Right lobe of liver (tissue), 6 donors: Measurements from ENCODE around the gene SYT14. TPM values are rescaled to one million over a fixed set of nuclear protein-coding genes. Genes with fewer than 3 reads are reported as not detected.

Experiments used
- ATAC-seq, 4 donors: fragments of 200-7000 bp; cut with Tn5 transposase; one replicate each; pipeline ENCODE4 v1.9.1; 2020; ENCODE audit warnings: mild to moderate bottlenecking in 4 of 4, moderate library complexity in 4 of 4
- DNase-seq, 3 donors: peaks; one replicate each; pipeline ENCODE4 v3.0.0-alpha.2; 2020
- H3K27ac ChIP-seq, 3 donors: fragments of 200-600 bp; one replicate each; pipeline ENCODE4 v1.8.0; 2022
- H3K27me3 ChIP-seq, 2 donors: fragments of 200-600 bp; one replicate each; pipeline ENCODE4 v1.8.0; 2022
- H3K36me3 ChIP-seq, 4 donors: fragments of 200-600 bp; sonication (generic) in 1 of 4; one replicate each; pipeline versions ENCODE4 v1.5.1 to v1.8.0; 2017 to 2022; ENCODE audit warnings: control low read depth in 1 of 4
- H3K4me1 ChIP-seq, 4 donors: fragments of 200-600 bp; sonication (generic) in 1 of 4; one replicate each; pipeline versions ENCODE4 v1.5.1 to v1.8.0; 2017 to 2022; ENCODE audit warnings: control low read depth in 1 of 4
- H3K4me3 ChIP-seq, 3 donors: fragments of 200-600 bp; one replicate each; pipeline ENCODE4 v1.8.0; 2022
- H3K9me3 ChIP-seq, 4 donors: fragments of 200-600 bp; sonication (generic) in 1 of 4; one replicate each; pipeline versions ENCODE4 v1.5.1 to v1.8.0; 2017 to 2022; ENCODE audit warnings: control low read depth in 1 of 4
- CTCF ChIP-seq, 4 donors: fragments of 200-600 bp in 3 of 4; fragments of 450-650 bp in 1 of 4; IDR thresholded peaks; one replicate each; pipeline versions ENCODE4 v1.5.1 to v1.8.0; 2016 to 2022; ENCODE audit warnings: antibody characterized with exemption in 4 of 4, mild to moderate bottlenecking in 2 of 4
- POLR2A ChIP-seq: fragments of 450-650 bp; IDR thresholded peaks from one replicate; pipeline ENCODE4 v1.6.1; 2017; ENCODE audit warnings: antibody characterized with exemption, mild to moderate bottlenecking
- WGBS: methylation state at CpG from one replicate; pipeline ENCODE4 v1.1.6; 2018; ENCODE audit warnings: low coverage, low lambda C conversion rate; ENCODE audit not compliant: insufficient coverage; ENCODE audit errors: missing lambda C conversion rate; 5-methylcytosine and 5-hydroxymethylcytosine counted together
- intact Hi-C, 2 donors: fragments of 100-400 bp; cut with DNase I; formaldehyde crosslinking; loops; one replicate each; pipeline versions ENCODE4 v1.11.2 to v1.14.1; 2022
- total RNA-seq, 6 experiments: library from RNA; depleted of rRNA in 2 of 6; stranded (reverse); fragments of >200 nt in 2 of 6; fragmentation: NEBNext Ultra II Directional in 3 of 6; extraction: Animal tissue kit (Norgen Biotek cat#: 25700) in 3 of 6; gene quantifications; one replicate each; pipeline versions ENCODE4 v1.1.0 to v1.2.4, GENCODE V29; 2016 to 2023
- donor health status: DM: no; HTN: yes; CAD: no.
- donor health status: DM: no; HTN: no; CAD: no.
- donor health status: DM: no; HTN: no; CAD: no.
- donor health status: DM: no; HTN: yes; CAD: no.
- donor health status: DM: no; HTN: yes; CAD: no.

SYT14 gene
- total RNA-seq, 6 experiments from 2014 or later, result not detected

- 23% methylated on average over 2 of the region's 2 CpGs for WGBS
Observed at GRCh38 chr1:209931141-209931540, 6.9 kb upstream of the SYT14 start.

GRCh38 chr1:209936125-209936524 is 1.9 kb upstream of the SYT14 start:
- no peaks in the 10 kb centered on the region for H3K9me3 ChIP-seq
- no peak for DNase-seq
- intact Hi-C loops, result no loop called here
- no peaks in the 10 kb centered on the region for H3K4me1 ChIP-seq
- H3K27me3 ChIP-seq, result peaks cover 4 to 17% of the 10 kb centered on the region in 2 donors
- 76% methylated on average over 2 of the region's 6 CpGs for WGBS
- H3K36me3 ChIP-seq, result no peaks in the 10 kb centered on the region
- TF ChIP-seq POLR2A (no peak), CTCF (IDR thresholded peaks at IDR 0.05) (no peak)
- no peak overlapping the region for H3K27ac ChIP-seq
- ATAC-seq, result no peak
- H3K4me3 ChIP-seq, result no peak overlapping the region

More at GRCh38 chr1:209931141-209931540, 6.9 kb upstream of the SYT14 start:
- H3K4me1 ChIP-seq, result no peaks in the 10 kb centered on the region
- TF ChIP-seq CTCF (IDR thresholded peaks at IDR 0.05) (no peak), POLR2A (no peak)
- H3K36me3 ChIP-seq, result no peaks in the 10 kb centered on the region
- ATAC-seq (no peak), DNase-seq (no peak)
- H3K4me3 ChIP-seq, result no peak overlapping the region
- H3K27ac ChIP-seq, result no peak overlapping the region
- H3K9me3 ChIP-seq, result no peaks in the 10 kb centered on the region
- no peaks in the 10 kb centered on the region for H3K27me3 ChIP-seq
- intact Hi-C loops, result no loop called here

- H3K27me3 ChIP-seq, result no peaks in the 10 kb centered on the region
- no peak overlapping the region for H3K4me3 ChIP-seq
- H3K36me3 ChIP-seq, result no peaks in the 10 kb centered on the region
- ATAC-seq, result no peak
- 26% methylated on average over 2 of the region's 2 CpGs for WGBS
- H3K4me1 ChIP-seq, result no peaks in the 10 kb centered on the region
- no peak for TF ChIP-seq POLR2A
- TF ChIP-seq CTCF (IDR thresholded peaks at IDR 0.05), result no peak
- H3K27ac ChIP-seq, result no peak overlapping the region
- intact Hi-C loops, result no loop called here
- DNase-seq, result no peak
- no peaks in the 10 kb centered on the region for H3K9me3 ChIP-seq
Observed at GRCh38 chr1:209945377-209945776, 7.4 kb downstream of the SYT14 start.

GRCh38 chr1:209948155-209948554 is 10.1 kb downstream of the SYT14 start:
- WGBS, result 45% methylated on average over 3 of the region's 3 CpGs
- DNase-seq, result no peak
- Histone ChIP-seq H3K4me1 (no peaks in the 10 kb centered on the region), H3K27me3 (no peaks in the 10 kb centered on the region), H3K27ac (no peak overlapping the region), H3K36me3 (no peaks in the 10 kb centered on the region), H3K4me3 (no peak overlapping the region), H3K9me3 (no peaks in the 10 kb centered on the region)
- ATAC-seq, result no peak
- intact Hi-C loops, result no loop called here
- no peak for TF ChIP-seq POLR2A
- TF ChIP-seq CTCF (IDR thresholded peaks at IDR 0.05), result no peak

GRCh38 chr1:209956116-209956515 is 18.1 kb downstream of the SYT14 start:
- H3K27ac ChIP-seq, result no peak overlapping the region
- DNase-seq (no peak), ATAC-seq (no peak)
- TF ChIP-seq CTCF (IDR thresholded peaks at IDR 0.05) (no peak), POLR2A (no peak)
- H3K36me3 ChIP-seq, result no peaks in the 10 kb centered on the region
- intact Hi-C loops, result no loop called here
- H3K4me1 ChIP-seq, result no peaks in the 10 kb centered on the region
- peaks cover 0 to 4% of the 10 kb centered on the region in 2 donors for H3K27me3 ChIP-seq
- no peaks in the 10 kb centered on the region for H3K9me3 ChIP-seq
- H3K4me3 ChIP-seq, result no peak overlapping the region
- 100% methylated on average over 2 of the region's 2 CpGs for WGBS
